ENCODE results near the gene KIF12. TPM values are rescaled to one million over a fixed set of nuclear protein-coding genes. Genes with fewer than 3 reads are reported as not detected.

Gene KIF12
- total RNA-seq, 2 donors from 2014 or later: 19.5 to 27.9 TPM

Other genes starting within 250 kb of the KIF12 start
- gene ZNF618, start 223.0 kb downstream of the KIF12 start, total RNA-seq: 1 to 10 TPM; 2.5 to 3.3 TPM
- under 1 TPM; 0.39 to 0.64 TPM for gene AMBP, start 21.0 kb downstream of the KIF12 start, total RNA-seq
- 1 to 10 TPM; 2.7 to 3.7 TPM for gene COL27A1, start 56.2 kb upstream of the KIF12 start, total RNA-seq
- gene ORM1, start 223.8 kb upstream of the KIF12 start, total RNA-seq: not detected
- gene ORM2, start 230.6 kb upstream of the KIF12 start, total RNA-seq: not detected

Data from left colon (tissue), 2 donors.